ENCODE data around the gene LPAR6. TPM values are rescaled to one million over a fixed set of nuclear protein-coding genes. Genes with fewer than 3 reads are reported as not detected.
A peak's percentile ranks its signal among the peaks of the same experiment; 100 is the strongest.

The LPAR6 gene
- polyA plus RNA-seq, 6 donors from 2014 or later, result 1.2 to 4.6 (median 2.7) TPM

DNA sequence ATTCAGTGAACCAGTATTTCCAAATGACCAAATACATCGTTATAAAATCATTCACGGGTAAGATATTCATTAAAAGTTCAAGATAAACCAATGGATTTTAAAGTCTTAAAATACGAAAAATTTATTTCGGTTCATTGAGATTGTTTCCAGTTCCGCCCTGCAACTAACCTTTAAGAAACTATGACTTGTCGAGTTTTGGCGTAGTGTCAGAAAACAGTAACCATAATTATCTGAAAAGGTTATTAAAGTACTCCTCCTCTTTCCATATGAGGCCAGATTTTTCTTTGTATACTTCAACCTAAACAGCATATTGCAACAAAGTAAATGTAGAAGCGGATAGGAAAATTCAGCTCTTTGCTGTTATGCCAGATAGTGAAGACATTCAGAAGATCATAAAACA lies 26.1 kb downstream of the LPAR6 start:
- H3K4me3 Mint-ChIP-seq, result no peak overlapping the region
- H3K4me1 Mint-ChIP-seq, result peaks cover 0 to 21% (median 9%) of the 10 kb centered on the region in 3 donors
- ATAC-seq (ENCODE audit: low read depth in 2 of 2), result no peak
- H3K27me3 Mint-ChIP-seq, result no peaks in the 10 kb centered on the region
- peaks cover 47 to 63% of the 10 kb centered on the region in 2 donors for H3K36me3 Mint-ChIP-seq
- no peak overlapping the region for H3K27ac Mint-ChIP-seq
- no peak for DNase-seq
- H3K9me3 Mint-ChIP-seq, result peaks cover 4 to 17% (median 8%) of the 10 kb centered on the region in 7 donors

DNA sequence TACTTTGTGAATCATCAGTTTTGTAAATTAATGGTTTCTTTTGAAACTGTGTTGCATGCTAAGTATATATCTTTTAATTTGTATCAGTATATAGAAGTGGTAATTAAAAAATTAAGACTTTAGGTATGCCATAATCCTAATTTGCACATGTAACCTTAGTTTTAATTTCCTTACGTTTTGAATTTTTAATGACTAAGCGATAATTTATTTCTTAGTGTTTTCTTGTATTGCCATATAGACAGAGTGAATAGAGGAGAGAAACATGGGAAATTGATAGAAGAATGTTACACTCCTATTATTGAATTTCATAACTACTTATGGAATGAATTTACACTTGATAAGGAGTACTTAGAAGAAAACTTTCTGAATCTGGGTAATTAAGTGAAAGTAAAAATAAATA lies 29.5 kb downstream of the LPAR6 start:
- H3K27me3 Mint-ChIP-seq, result no peaks in the 10 kb centered on the region
- H3K4me1 Mint-ChIP-seq, result peaks cover 5 to 14% (median 10%) of the 10 kb centered on the region in 3 donors
- ATAC-seq (ENCODE audit: low read depth in 2 of 2) (no peak), DNase-seq (no peak)
- no peaks in the 10 kb centered on the region for H3K9me3 Mint-ChIP-seq
- no peak overlapping the region for H3K4me3 Mint-ChIP-seq
- peaks cover 13 to 46% of the 10 kb centered on the region in 2 donors for H3K36me3 Mint-ChIP-seq
- no peak overlapping the region for H3K27ac Mint-ChIP-seq

DNA sequence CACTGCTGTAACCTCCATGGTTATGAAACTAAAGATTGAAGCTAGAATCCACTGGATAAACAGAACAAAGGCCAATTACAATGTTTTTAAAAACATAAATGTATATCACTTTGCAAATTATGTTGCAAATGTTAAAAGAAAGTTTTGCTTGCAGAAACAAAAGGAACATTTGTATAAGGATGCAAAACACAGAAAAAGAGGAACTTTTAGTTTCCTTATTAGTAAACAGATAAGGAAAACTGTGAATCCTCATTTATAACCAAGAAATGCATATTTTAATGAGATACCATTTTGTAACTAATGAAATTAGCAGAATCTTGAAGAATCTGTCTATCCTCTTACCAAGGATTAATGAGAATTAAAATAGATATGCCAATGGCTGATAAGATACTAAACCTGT lies 32.3 kb downstream of the LPAR6 start:
- H3K36me3 Mint-ChIP-seq, result peaks cover 8 to 34% of the 10 kb centered on the region in 2 donors
- H3K27ac Mint-ChIP-seq, result peak overlapping the region in 1 of 6 donors; percentile 44
- DNase-seq (no peak), ATAC-seq (ENCODE audit: low read depth in 2 of 2) (no peak)
- H3K4me1 Mint-ChIP-seq, result peaks cover 5 to 13% (median 9%) of the 10 kb centered on the region in 3 donors
- H3K27me3 Mint-ChIP-seq, result no peaks in the 10 kb centered on the region
- H3K4me3 Mint-ChIP-seq, result no peak overlapping the region
- H3K9me3 Mint-ChIP-seq, result no peaks in the 10 kb centered on the region

DNA sequence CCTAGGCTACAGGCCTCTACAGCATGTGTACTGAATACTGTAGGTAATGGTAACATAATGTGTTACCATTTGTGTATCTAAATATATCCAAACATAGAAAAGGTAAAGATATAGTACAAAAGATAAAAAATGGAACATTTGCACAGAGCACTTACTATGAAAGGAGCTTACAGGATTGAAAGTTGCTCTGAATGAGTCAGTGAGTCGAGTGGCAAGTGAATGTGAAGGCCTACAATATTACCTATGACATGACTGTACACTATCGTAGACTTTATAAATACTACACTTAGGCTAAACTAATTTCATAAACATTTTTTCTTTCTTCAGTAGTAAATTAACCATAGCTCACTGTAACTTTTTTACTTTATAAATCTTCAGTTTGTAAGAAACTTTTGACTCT lies 35.1 kb downstream of the LPAR6 start:
- ATAC-seq (ENCODE audit: low read depth in 2 of 2), result no peak

DNA sequence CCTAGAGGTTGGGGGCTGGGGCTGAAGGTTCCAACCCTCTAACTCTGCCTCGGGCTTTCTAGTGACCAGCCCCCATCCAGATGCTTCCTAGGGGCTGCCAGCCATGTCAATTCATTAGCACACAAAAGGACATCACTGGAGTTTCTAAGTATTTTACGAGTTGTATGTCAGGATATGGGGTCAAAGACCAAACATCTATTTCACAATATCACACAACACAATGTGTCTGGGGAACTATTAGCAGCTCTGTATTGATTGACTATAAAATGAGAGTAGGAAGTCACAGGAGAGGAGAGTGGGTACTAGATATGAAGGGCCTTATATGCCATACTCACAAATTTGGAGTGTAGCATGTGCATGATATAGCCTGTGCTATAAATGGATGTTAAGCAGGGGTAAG lies 42.1 kb downstream of the LPAR6 start:
- Mint-ChIP-seq H3K9me3 (peaks cover 0 to 6% (median 3%) of the 10 kb centered on the region in 7 donors), H3K27ac (peak overlapping the region in 3 of 6 donors; percentile 17 to 74 (median 57)), H3K4me1 (peaks cover 3 to 25% (median 11%) of the 10 kb centered on the region in 3 donors), H3K36me3 (peaks cover 30 to 48% of the 10 kb centered on the region in 2 donors), H3K4me3 (no peak overlapping the region), H3K27me3 (no peaks in the 10 kb centered on the region)
- ATAC-seq (ENCODE audit: low read depth in 2 of 2) (no peak), DNase-seq (no peak)

More for the DNA sequence above, 35.1 kb downstream of the LPAR6 start:
- no peak overlapping the region for H3K4me3 Mint-ChIP-seq
- H3K27ac Mint-ChIP-seq, result no peak overlapping the region
- H3K9me3 Mint-ChIP-seq, result peaks cover 0 to 4% (median 3%) of the 10 kb centered on the region in 7 donors
- peaks cover 5 to 7% (median 5%) of the 10 kb centered on the region in 3 donors for H3K4me1 Mint-ChIP-seq
- no peaks in the 10 kb centered on the region for H3K27me3 Mint-ChIP-seq
- H3K36me3 Mint-ChIP-seq, result peaks cover 20 to 33% of the 10 kb centered on the region in 2 donors
- DNase-seq, result no peak

DNA sequence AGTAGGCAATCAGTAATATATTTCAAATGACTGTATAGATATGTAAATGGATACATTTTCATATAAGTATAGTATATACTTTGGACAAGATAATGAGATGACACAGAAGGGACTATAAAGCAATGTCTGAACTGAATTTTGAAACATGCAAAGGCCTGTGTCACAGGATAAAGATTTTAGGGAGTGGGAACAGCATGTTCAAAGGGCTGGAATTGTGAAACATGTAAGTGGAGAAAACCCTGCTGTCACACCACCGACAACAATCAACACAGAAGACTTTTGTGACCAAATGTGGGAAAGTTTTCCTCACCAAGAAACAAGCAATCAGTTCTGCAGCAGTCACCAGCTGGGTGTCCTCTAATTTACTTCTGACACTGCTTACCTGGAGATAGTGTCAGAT lies 42.9 kb downstream of the LPAR6 start:
- DNase-seq, result no peak
- Mint-ChIP-seq H3K4me3 (no peak overlapping the region), H3K36me3 (peaks cover 36 to 47% of the 10 kb centered on the region in 2 donors), H3K27me3 (no peaks in the 10 kb centered on the region), H3K4me1 (peaks cover 3 to 25% (median 11%) of the 10 kb centered on the region in 3 donors), H3K27ac (peak overlapping the region in 1 of 6 donors; percentile 70), H3K9me3 (peaks cover 0 to 5% (median 3%) of the 10 kb centered on the region in 7 donors)
- ATAC-seq (ENCODE audit: low read depth in 2 of 2), result no peak

Other genes with a start within 250 kb of the LPAR6 start
- gene ITM2B, start 179.9 kb downstream of the LPAR6 start, polyA plus RNA-seq (ENCODE audit: low read depth in 6 of 6), result 100 to 1,000 TPM; 633 to 911 (median 766) TPM
- gene RB1, start 109.4 kb downstream of the LPAR6 start, polyA plus RNA-seq (ENCODE audit: low read depth in 6 of 6), result 10 to 100 TPM; 68.0 to 99.7 (median 80.5) TPM
- 1 to 10 TPM in 5 of 6 donors, not detected in 1; 2.0 to 4.2 (median 2.1) TPM for gene RCBTB2, start 120.0 kb upstream of the LPAR6 start, polyA plus RNA-seq (ENCODE audit: low read depth in 6 of 6)
- under 1 TPM in 2 of 6 donors, not detected in 4; 0.23 to 0.25 TPM for gene CYSLTR2, start 240.8 kb upstream of the LPAR6 start, polyA plus RNA-seq (ENCODE audit: low read depth in 6 of 6)